Smooth muscle cell (in vitro differentiated cells): ENCODE measurements around the gene SDCBP2. TPM values are rescaled to one million over a fixed set of nuclear protein-coding genes. Genes with fewer than 3 reads are reported as not detected.

Source experiments
- DNase-seq: peaks from one replicate; lab custom pipeline; 2025; ENCODE audit not compliant: unreplicated experiment; lab: John Stamatoyannopoulos, UW
- H2AFZ ChIP-seq: fragments of 200-600 bp; sonication (generic); 2 replicates; pipeline ENCODE4 v1.6.0; 2016; ENCODE audit warnings: antibody characterized with exemption, low read depth, mild to moderate bottlenecking
- H3F3A ChIP-seq: fragments of 200-600 bp; sonication (generic); 2 replicates; pipeline ENCODE4 v1.6.0; 2017; ENCODE audit warnings: antibody characterized with exemption, low read depth
- H3K27ac ChIP-seq: fragments of 200-600 bp; sonication (generic); 2 replicates; pipeline ENCODE4 v1.5.1; 2016; ENCODE audit warnings: low read depth, mild to moderate bottlenecking
- H3K27me3 ChIP-seq: fragments of 200-600 bp; sonication (generic); 2 replicates; pipeline ENCODE4 v1.6.1; 2016; ENCODE audit warnings: low read depth, mild to moderate bottlenecking
- H3K36me3 ChIP-seq: fragments of 200-600 bp; sonication (generic); 2 replicates; pipeline ENCODE4 v1.5.1; 2016; ENCODE audit warnings: low read depth
- H3K4me1 ChIP-seq: fragments of 200-600 bp; sonication (generic); 2 replicates; pipeline ENCODE4 v1.5.1; 2016; ENCODE audit warnings: low read depth
- H3K4me2 ChIP-seq: fragments of 200-600 bp; sonication (generic); 2 replicates; pipeline ENCODE4 v1.6.0; 2016; ENCODE audit warnings: mild to moderate bottlenecking
- H3K4me3 ChIP-seq: fragments of 200-600 bp; sonication (generic); 2 replicates; pipeline ENCODE4 v1.5.1; 2016; ENCODE audit warnings: mild to moderate bottlenecking
- H3K79me2 ChIP-seq: fragments of 200-600 bp; sonication (generic); 2 replicates; pipeline ENCODE4 v1.6.0; 2016; ENCODE audit warnings: low read depth, mild to moderate bottlenecking
- H3K9ac ChIP-seq: fragments of 200-600 bp; sonication (generic); 2 replicates; pipeline ENCODE4 v1.6.0; 2016; ENCODE audit warnings: low read depth
- H3K9me3 ChIP-seq: fragments of 200-600 bp; sonication (generic); replicated peaks from 2 replicates; pipeline ENCODE4 v1.5.1; 2016; ENCODE audit warnings: low read depth
- H4K20me1 ChIP-seq: fragments of 200-600 bp; sonication (generic); 2 replicates; pipeline ENCODE4 v1.6.0; 2016; ENCODE audit warnings: low read depth
- CTCF ChIP-seq: fragments of 200-600 bp; sonication (generic); IDR thresholded peaks from 2 replicates; pipeline ENCODE4 v1.5.1; 2017; ENCODE audit warnings: borderline replicate concordance, mild to moderate bottlenecking, antibody characterized with exemption; ENCODE audit not compliant: insufficient read depth, poor library complexity, severe bottlenecking
- WGBS: methylation state at CpG from one replicate; pipeline ENCODE4 v1.1.7; 2016; ENCODE audit warnings: low lambda C conversion rate; 5-methylcytosine and 5-hydroxymethylcytosine counted together
- polyA plus RNA-seq: library from polyadenylated mRNA; unstranded; fragments of >200 nt; fragmentation: Nextera tagmentation; extraction: Ambion mirVana; gene quantifications from 2 replicates; pipeline ENCODE4 v1.2.1, GENCODE V29; 2016
- total RNA-seq: library from RNA; depleted of rRNA; stranded (reverse); fragments of >200 nt; gene quantifications from 2 replicates; pipeline ENCODE4 v1.2.3, GENCODE V29; 2014

Gene SDCBP2
- total and polyA plus RNA-seq, 2 experiments from 2014 or later = 3.6 to 4.7 TPM

GRCh38 chr20:1312308-1312707, 16.6 kb downstream of the SDCBP2 start:
- Histone ChIP-seq H3K4me2 (no peak overlapping the region), H4K20me1 (no peaks in the 10 kb centered on the region), H3K36me3 (no peaks in the 10 kb centered on the region), H3K79me2 (no peaks in the 10 kb centered on the region), H2AFZ (no peak overlapping the region), H3K4me1 (no peaks in the 10 kb centered on the region), H3K9ac (no peak overlapping the region), H3K27ac (no peak overlapping the region), H3K9me3 (no peaks in the 10 kb centered on the region), H3K27me3 (no peaks in the 10 kb centered on the region), H3K4me3 (no peak overlapping the region), H3F3A (no peaks in the 10 kb centered on the region)
- 92% methylated on average over 20 of the region's 20 CpGs for WGBS
- DNase-seq = no peak
- TF ChIP-seq CTCF = no peak

DNA sequence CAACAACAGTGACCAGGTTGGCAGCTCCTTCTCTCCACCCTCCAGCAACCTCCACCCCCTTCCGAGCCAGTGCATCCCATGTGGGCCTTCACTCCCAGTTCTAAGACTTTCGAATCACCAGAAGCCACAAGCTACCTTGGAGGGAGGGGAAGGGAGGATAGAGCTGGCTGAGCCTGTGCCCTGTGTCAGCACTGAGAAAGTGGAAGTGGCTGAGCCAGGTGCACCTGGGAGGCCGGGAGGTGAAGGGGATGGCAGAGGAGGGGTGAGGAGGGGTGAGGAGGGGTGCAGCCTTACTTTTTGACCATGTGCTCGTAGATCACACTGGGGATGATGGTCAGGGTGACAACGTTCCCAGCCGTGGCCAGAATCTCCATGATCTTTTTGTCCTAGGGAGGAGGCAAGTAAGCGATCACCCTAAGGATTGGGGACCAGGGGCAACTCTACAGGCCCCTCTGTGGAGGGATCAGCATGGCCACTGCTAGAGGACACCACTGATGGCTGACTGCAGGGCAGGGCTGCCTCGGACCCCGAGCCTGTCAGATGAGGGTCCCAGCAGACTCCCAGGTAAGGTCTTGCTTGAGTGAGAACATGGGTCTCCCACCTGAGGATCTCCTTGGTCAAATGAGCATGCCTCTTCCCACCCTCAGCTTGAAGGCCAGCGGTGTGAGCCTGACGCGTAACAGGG, 18.3 kb downstream of the SDCBP2 start:
- TF ChIP-seq CTCF = no peak
- Histone ChIP-seq H3K36me3 (no peaks in the 10 kb centered on the region), H2AFZ (no peak overlapping the region), H3K27me3 (no peaks in the 10 kb centered on the region), H3K9ac (no peak overlapping the region), H3K4me2 (no peak overlapping the region), H3K4me3 (no peak overlapping the region), H3K4me1 (no peaks in the 10 kb centered on the region), H3K27ac (no peak overlapping the region), H3K9me3 (no peaks in the 10 kb centered on the region), H3F3A (no peaks in the 10 kb centered on the region), H4K20me1 (no peaks in the 10 kb centered on the region), H3K79me2 (no peaks in the 10 kb centered on the region)
- no peak for DNase-seq
- WGBS = 95% methylated on average over 12 of the region's 12 CpGs

GRCh38 chr20:1310071-1310470, 18.9 kb downstream of the SDCBP2 start:
- Histone ChIP-seq H3F3A (no peaks in the 10 kb centered on the region), H3K27ac (no peak overlapping the region), H3K9ac (no peak overlapping the region), H3K79me2 (no peaks in the 10 kb centered on the region), H3K4me1 (no peaks in the 10 kb centered on the region), H3K36me3 (no peaks in the 10 kb centered on the region), H4K20me1 (no peaks in the 10 kb centered on the region), H3K27me3 (no peaks in the 10 kb centered on the region), H3K4me2 (no peak overlapping the region), H3K4me3 (no peak overlapping the region), H2AFZ (no peak overlapping the region), H3K9me3 (no peaks in the 10 kb centered on the region)
- WGBS = 80% methylated on average over 9 of the region's 9 CpGs
- DNase-seq = no peak
- no peak for TF ChIP-seq CTCF

GRCh38 chr20:1309439-1309847, 19.5 kb downstream of the SDCBP2 start:
- Histone ChIP-seq H3K27ac (no peak overlapping the region), H3K4me2 (no peak overlapping the region), H4K20me1 (no peaks in the 10 kb centered on the region), H3K4me1 (no peaks in the 10 kb centered on the region), H3F3A (no peaks in the 10 kb centered on the region), H3K79me2 (no peaks in the 10 kb centered on the region), H3K9ac (no peak overlapping the region), H2AFZ (no peak overlapping the region), H3K27me3 (no peaks in the 10 kb centered on the region), H3K9me3 (no peaks in the 10 kb centered on the region), H3K4me3 (no peak overlapping the region), H3K36me3 (no peaks in the 10 kb centered on the region)
- 83% methylated on average over 12 of the region's 12 CpGs for WGBS
- TF ChIP-seq CTCF = no peak
- no peak for DNase-seq
